Neuronal stem cell (in vitro differentiated cells): ENCODE results near the gene ASPG.

Source experiments
- DNase-seq: peaks from one replicate; pipeline ENCODE4 v3.0.0-alpha.2; 2013; ENCODE audit warnings: low spot score
- H2AFZ ChIP-seq: one replicate; pipeline ENCODE4 v1.6.1; 2013; ENCODE audit warnings: mild to moderate bottlenecking, low read length, inconsistent platforms
- H2AK5ac ChIP-seq: 2 replicates; pipeline ENCODE4 v1.6.1; 2013; ENCODE audit warnings: low read depth, mild to moderate bottlenecking, inconsistent platforms, low read length, moderate library complexity, mixed read lengths
- H2BK120ac ChIP-seq: 2 replicates; pipeline ENCODE4 v1.6.1; 2013; ENCODE audit warnings: low read depth, mild to moderate bottlenecking, inconsistent platforms, low read length, moderate library complexity, mixed read lengths
- H2BK12ac ChIP-seq: one replicate; pipeline ENCODE4 v1.6.1; 2013; ENCODE audit warnings: low read length, inconsistent platforms
- H2BK15ac ChIP-seq: 2 replicates; pipeline ENCODE4 v1.6.1; 2013; ENCODE audit warnings: mild to moderate bottlenecking, low read length, inconsistent platforms, mixed read lengths
- H2BK5ac ChIP-seq: one replicate; pipeline ENCODE4 v1.6.1; 2013; ENCODE audit warnings: inconsistent platforms, mild to moderate bottlenecking, low read length, moderate library complexity
- H3K14ac ChIP-seq: one replicate; pipeline ENCODE4 v1.6.1; 2013; ENCODE audit warnings: low read length, inconsistent platforms
- H3K18ac ChIP-seq: 2 replicates; pipeline ENCODE4 v1.6.1; 2013; ENCODE audit warnings: low read length, inconsistent platforms
- H3K23ac ChIP-seq: 2 replicates; pipeline ENCODE4 v1.6.1; 2013; ENCODE audit warnings: low read depth, mild to moderate bottlenecking, mixed read lengths, low read length, inconsistent platforms; ENCODE audit not compliant: poor library complexity
- H3K27ac ChIP-seq: replicated peaks from 3 replicates; pipeline ENCODE4 v1.5.1; 2013; ENCODE audit warnings: low read length, inconsistent platforms
- H3K27me3 ChIP-seq, 3 experiments: 2 replicates each; pipeline ENCODE4 v1.6.1; 2013; ENCODE audit warnings: low read length in 3 of 3, mild to moderate bottlenecking in 2 of 3, inconsistent platforms in 1 of 3, low read depth in 1 of 3, mixed read lengths in 1 of 3, moderate library complexity in 1 of 3; ENCODE audit not compliant: control insufficient read depth in 3 of 3, insufficient read depth in 3 of 3
- H3K36me3 ChIP-seq, 2 donors: replicated peaks in 1 of 2; 2 replicates each; pipeline ENCODE4 v1.6.1; 2013; ENCODE audit warnings: low read length in 2 of 2; ENCODE audit not compliant: control insufficient read depth in 2 of 2, insufficient read depth in 2 of 2
- H3K4ac ChIP-seq: 2 replicates; pipeline ENCODE4 v1.6.1; 2013; ENCODE audit warnings: inconsistent platforms, mild to moderate bottlenecking, low read length, moderate library complexity
- H3K4me1 ChIP-seq, 2 donors: 1 replicate in 1 of 2; 2 replicates in 1 of 2; pipeline ENCODE4 v1.6.1; 2013; ENCODE audit warnings: low read length in 2 of 2, low read depth in 1 of 2; ENCODE audit not compliant: control insufficient read depth in 2 of 2, insufficient read depth in 1 of 2
- H3K4me2 ChIP-seq: one replicate; pipeline ENCODE4 v1.6.1; 2013; ENCODE audit warnings: mild to moderate bottlenecking, low read length, inconsistent platforms; ENCODE audit not compliant: insufficient read depth, poor library complexity, severe bottlenecking
- H3K4me3 ChIP-seq, 2 donors: 2 replicates each; pipeline ENCODE4 v1.5.1; 2013; ENCODE audit warnings: low read length in 2 of 2, mild to moderate bottlenecking in 2 of 2, inconsistent platforms in 1 of 2, moderate library complexity in 1 of 2
- H3K79me1 ChIP-seq: one replicate; pipeline ENCODE4 v1.6.1; 2013; ENCODE audit warnings: low read depth, mild to moderate bottlenecking, inconsistent platforms, low read length, moderate library complexity
- H3K9ac ChIP-seq: one replicate; pipeline ENCODE4 v1.6.1; 2013; ENCODE audit warnings: mild to moderate bottlenecking, low read depth, low read length, inconsistent platforms; ENCODE audit not compliant: poor library complexity
- H3K9me3 ChIP-seq, 2 donors: replicated peaks in 1 of 2; 2 replicates each; pipeline versions ENCODE3 to v1.6.1; 2013; ENCODE audit warnings: low read length in 2 of 2, mild to moderate bottlenecking in 2 of 2, inconsistent platforms in 1 of 2, low read depth in 1 of 2, mixed read lengths in 1 of 2, moderate library complexity in 1 of 2; ENCODE audit not compliant: control insufficient read depth in 2 of 2, insufficient read depth in 1 of 2
- H4K8ac ChIP-seq: one replicate; pipeline ENCODE4 v1.6.1; 2013; ENCODE audit warnings: low read depth, mild to moderate bottlenecking, inconsistent platforms, low read length, moderate library complexity
- H4K91ac ChIP-seq: one replicate; pipeline ENCODE4 v1.6.1; 2013; ENCODE audit warnings: low read length, low read depth, mild to moderate bottlenecking, inconsistent platforms; ENCODE audit not compliant: poor library complexity
- WGBS, 2 donors: extraction: QIAGEN DNeasy Blood & Tissue Kit; methylation state at CpG; one replicate each; pipeline ENCODE4 v1.1.7; 2013; ENCODE audit warnings: missing lambda C conversion rate in 2 of 2, mixed read lengths in 1 of 2; ENCODE audit not compliant: insufficient read length in 2 of 2, insufficient replicate concordance in 1 of 2; ENCODE audit errors: extremely low coverage in 2 of 2; 5-methylcytosine and 5-hydroxymethylcytosine counted together

Gene ASPG

DNA sequence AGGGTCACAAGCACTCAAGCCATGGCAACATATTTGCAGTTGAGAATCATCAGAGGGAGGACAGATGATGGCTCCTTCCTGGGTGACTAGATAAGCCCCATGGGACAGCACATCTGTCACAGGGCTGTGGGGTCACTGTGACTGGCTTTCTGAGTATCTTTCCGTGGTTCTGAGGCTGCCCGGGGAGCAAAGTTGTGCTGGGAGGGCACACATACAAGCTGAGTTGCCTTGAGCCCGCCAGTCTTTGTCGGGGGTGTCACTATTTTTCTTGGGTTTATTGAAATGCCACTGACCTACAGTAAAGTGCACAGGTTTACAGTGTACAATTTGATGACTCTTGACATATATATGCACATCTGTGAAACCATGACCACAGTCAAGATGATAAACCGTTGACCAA is 35.6 kb downstream of the ASPG start:
- Histone ChIP-seq H2AK5ac (no peak overlapping the region), H2AFZ (no peak overlapping the region), H3K9ac (no peak overlapping the region), H2BK5ac (no peak overlapping the region), H3K36me3 (no peaks in the 10 kb centered on the region), H4K8ac (no peak overlapping the region), H3K4me1 (no peaks in the 10 kb centered on the region), H2BK15ac (no peak overlapping the region), H2BK120ac (no peak overlapping the region), H3K79me1 (no peaks in the 10 kb centered on the region), H3K4me3 (peak overlapping the region in 1 of 2 donors; percentile 36), H3K4me2 (no peak overlapping the region), H3K18ac (no peak overlapping the region), H3K27me3 (peaks cover 16 to 53% (median 34%) of the 10 kb centered on the region in 3 experiments), H4K91ac (no peak overlapping the region), H3K4ac (no peak overlapping the region), H3K14ac (no peak overlapping the region), H3K9me3 (peaks cover 0 to 2% of the 10 kb centered on the region in 2 donors), H2BK12ac (no peak overlapping the region), H3K23ac (no peak overlapping the region), H3K27ac (no peak overlapping the region)
- no peak for DNase-seq
- WGBS, 2 donors = no CpG with 5 or more reads among the region's 5 CpGs

DNA sequence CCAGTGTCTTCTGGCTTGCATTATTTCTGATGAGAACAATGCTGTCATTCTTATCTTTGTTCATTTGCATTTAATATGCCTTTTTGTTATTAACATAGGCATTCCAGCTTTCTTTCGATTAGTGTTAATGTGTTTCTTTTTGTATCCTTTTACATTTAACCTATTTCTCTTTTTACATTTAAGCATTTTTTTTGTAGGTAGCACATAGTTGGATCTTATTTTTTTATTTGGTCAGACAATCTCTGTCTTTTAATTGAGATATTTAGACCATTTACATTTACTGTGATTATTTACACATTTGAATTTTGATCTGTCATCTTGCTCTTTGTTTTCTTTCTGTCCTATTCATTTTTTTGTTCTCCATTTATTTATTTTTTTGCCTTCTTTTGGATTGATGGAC is 38.4 kb downstream of the ASPG start:
- H2BK12ac ChIP-seq = no peak overlapping the region
- no peak overlapping the region for H2BK15ac ChIP-seq
- H3K14ac ChIP-seq = no peak overlapping the region
- H3K79me1 ChIP-seq = no peaks in the 10 kb centered on the region
- H2AK5ac ChIP-seq = no peak overlapping the region
- no peak overlapping the region for H3K27ac ChIP-seq
- H3K4me3 ChIP-seq = no peak overlapping the region
- no peak overlapping the region for H2BK5ac ChIP-seq
- no peak overlapping the region for H3K23ac ChIP-seq
- no CpG with 5 or more reads among the region's 1 CpG for WGBS, 2 donors
- H2AFZ ChIP-seq = no peak overlapping the region
- H3K4me2 ChIP-seq = no peak overlapping the region
- H4K8ac ChIP-seq = no peak overlapping the region
- no peak overlapping the region for H4K91ac ChIP-seq
- no peaks in the 10 kb centered on the region for H3K9me3 ChIP-seq
- no peak overlapping the region for H3K18ac ChIP-seq
- DNase-seq = no peak
- no peak overlapping the region for H2BK120ac ChIP-seq
- no peak overlapping the region for H3K9ac ChIP-seq
- H3K4ac ChIP-seq = no peak overlapping the region
- no peaks in the 10 kb centered on the region for H3K4me1 ChIP-seq
- H3K36me3 ChIP-seq = no peaks in the 10 kb centered on the region
- peaks cover 0 to 27% (median 6%) of the 10 kb centered on the region in 3 experiments for H3K27me3 ChIP-seq

DNA sequence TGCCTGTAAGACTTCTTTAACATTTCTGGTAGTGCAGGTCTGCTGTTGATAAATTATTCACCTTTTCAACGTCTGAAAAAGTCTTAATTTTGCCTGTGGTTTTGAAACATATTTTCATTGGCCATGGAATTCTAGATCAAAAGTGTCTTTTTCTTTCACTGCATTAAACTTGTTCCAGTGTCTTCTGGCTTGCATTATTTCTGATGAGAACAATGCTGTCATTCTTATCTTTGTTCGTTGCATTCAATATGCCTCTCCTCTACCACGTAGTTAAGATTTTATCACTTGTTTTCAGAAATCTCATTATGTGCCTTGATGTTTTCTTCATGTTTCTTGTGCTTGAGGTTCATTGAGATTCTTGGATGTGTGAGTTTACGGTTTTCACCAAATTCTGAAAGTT is 39.5 kb downstream of the ASPG start:
- Histone ChIP-seq H2BK12ac (no peak overlapping the region), H3K27me3 (peaks cover 0 to 15% (median 0%) of the 10 kb centered on the region in 3 experiments), H3K4me3 (no peak overlapping the region), H3K18ac (no peak overlapping the region), H3K9me3 (peaks cover 1 to 3% of the 10 kb centered on the region in 2 donors), H3K9ac (no peak overlapping the region), H3K14ac (no peak overlapping the region), H3K4me1 (no peaks in the 10 kb centered on the region), H3K4me2 (no peak overlapping the region), H2AFZ (no peak overlapping the region), H3K4ac (no peak overlapping the region), H4K8ac (no peak overlapping the region), H3K27ac (no peak overlapping the region), H2BK120ac (no peak overlapping the region), H3K23ac (no peak overlapping the region), H2BK15ac (no peak overlapping the region), H3K36me3 (no peaks in the 10 kb centered on the region), H3K79me1 (no peaks in the 10 kb centered on the region), H2BK5ac (no peak overlapping the region), H4K91ac (no peak overlapping the region), H2AK5ac (no peak overlapping the region)
- WGBS, 2 donors = no CpG with 5 or more reads among the region's 4 CpGs
- no peak for DNase-seq

DNA sequence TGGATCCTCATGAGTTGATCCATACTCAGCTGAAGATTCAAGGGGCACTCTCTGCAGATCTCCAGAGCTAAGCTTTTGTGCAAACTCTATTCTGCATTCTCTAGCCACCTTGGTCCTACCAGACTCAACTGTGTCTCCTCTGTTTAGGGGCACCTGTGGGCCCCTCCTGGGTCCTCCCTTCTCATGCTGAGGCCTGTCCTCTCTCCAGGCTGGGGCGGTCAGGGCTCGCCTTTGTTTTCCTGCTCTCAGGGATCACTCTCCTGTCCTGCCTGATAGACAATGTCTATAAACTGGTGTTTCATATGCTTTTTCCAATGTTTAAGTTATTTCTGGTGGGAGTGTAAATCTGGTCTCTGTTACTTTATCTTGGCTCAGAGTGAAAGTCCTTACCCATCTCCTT is 41.3 kb downstream of the ASPG start:
- H2BK15ac ChIP-seq = no peak overlapping the region
- H3K4me1 ChIP-seq = no peaks in the 10 kb centered on the region
- H2AFZ ChIP-seq = no peak overlapping the region
- peaks cover 0 to 2% (median 0%) of the 10 kb centered on the region in 3 experiments for H3K27me3 ChIP-seq
- no peak overlapping the region for H3K23ac ChIP-seq
- no peaks in the 10 kb centered on the region for H3K79me1 ChIP-seq
- H3K9ac ChIP-seq = no peak overlapping the region
- H2BK5ac ChIP-seq = no peak overlapping the region
- no peak overlapping the region for H3K14ac ChIP-seq
- H3K9me3 ChIP-seq = peaks cover 3 to 4% of the 10 kb centered on the region in 2 donors
- no peak overlapping the region for H3K18ac ChIP-seq
- DNase-seq = no peak
- no peak overlapping the region for H3K4me2 ChIP-seq
- H3K4me3 ChIP-seq = no peak overlapping the region
- H3K27ac ChIP-seq = no peak overlapping the region
- no peak overlapping the region for H2BK120ac ChIP-seq
- no peak overlapping the region for H4K91ac ChIP-seq
- no CpG with 5 or more reads among the region's 2 CpGs for WGBS, 2 donors
- H4K8ac ChIP-seq = no peak overlapping the region
- H2BK12ac ChIP-seq = no peak overlapping the region
- no peaks in the 10 kb centered on the region for H3K36me3 ChIP-seq
- H3K4ac ChIP-seq = no peak overlapping the region
- H2AK5ac ChIP-seq = no peak overlapping the region
